Left renal cortex interstitium (tissue), 4 donors: ENCODE results near the gene RNF181. TPM values are rescaled to one million over a fixed set of nuclear protein-coding genes. Genes with fewer than 3 reads are reported as not detected.
"Not testable (repeated sequence)": the region's sequence is repeated elsewhere in the genome, so short reads cannot be mapped to it uniquely, and the experiment has no call there.

ENCODE experiments used
- DNase-seq, 4 donors: peaks; one replicate each; pipeline ENCODE4 v3.0.0-alpha.2; 2013; ENCODE audit warnings: low read depth in 4 of 4, low spot score in 2 of 4, missing footprints in 1 of 4
- polyA plus RNA-seq, 4 donors: library from polyadenylated mRNA; unstranded; fragments of 120-200 nt; gene quantifications; one replicate each; pipeline ENCODE4 v1.2.1, GENCODE V29; 2013; ENCODE audit not compliant: insufficient read length in 4 of 4

The RNF181 gene
- polyA plus RNA-seq, 4 donors = 127 to 154 (median 143) TPM

DNA sequence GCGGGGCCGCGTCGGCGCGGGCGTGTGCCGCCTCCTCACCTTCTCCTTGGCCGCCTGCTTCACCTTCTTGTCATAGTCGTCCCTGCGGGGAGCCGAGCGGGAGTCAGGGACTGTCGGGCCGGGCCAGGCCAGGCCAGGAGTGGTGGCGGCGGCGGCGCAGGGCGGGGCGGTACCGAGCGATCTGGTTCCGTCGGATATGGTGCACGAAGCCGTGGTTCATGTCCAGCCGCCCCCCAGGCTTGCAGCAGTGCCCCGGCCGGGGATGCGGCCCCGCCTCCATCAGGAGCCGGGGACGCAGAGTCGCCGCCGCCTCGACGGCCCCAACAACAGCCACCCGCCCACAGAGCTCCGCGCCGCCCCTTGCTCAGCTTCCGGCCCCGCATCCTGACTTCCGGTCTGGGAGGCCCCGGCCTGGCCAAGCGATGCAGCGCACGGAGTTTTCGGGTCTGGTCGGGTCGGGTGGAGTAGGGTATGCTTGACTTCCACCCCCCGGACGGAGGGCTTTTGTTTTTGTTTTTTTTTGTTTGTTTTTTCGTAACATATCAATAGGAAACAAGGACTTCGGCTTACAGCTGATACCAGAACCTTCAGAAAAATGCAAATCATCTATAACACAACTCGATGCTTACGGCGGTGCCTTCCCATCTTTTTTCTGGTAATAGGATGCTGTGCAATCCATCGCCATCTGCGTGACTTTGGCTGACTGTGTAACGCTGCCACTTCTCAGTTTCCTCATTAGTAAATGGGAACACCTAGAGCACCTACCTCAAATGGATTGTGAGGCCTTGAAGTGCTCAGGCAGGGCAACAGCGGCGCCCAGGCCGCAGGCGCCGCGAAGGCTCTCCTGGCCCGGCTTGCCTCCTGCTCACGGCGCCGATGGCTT lies 16.4 kb downstream of the RNF181 start, which contains the start of gene C2orf68:
Gene C2orf68, minus strand, starts transcription at position 362 of the 883 bp plus-strand sequence. Its CDS starts 82 bp downstream, at position 280.
- DNase-seq = peak; percentile 81 to 90 (median 84)

DNA sequence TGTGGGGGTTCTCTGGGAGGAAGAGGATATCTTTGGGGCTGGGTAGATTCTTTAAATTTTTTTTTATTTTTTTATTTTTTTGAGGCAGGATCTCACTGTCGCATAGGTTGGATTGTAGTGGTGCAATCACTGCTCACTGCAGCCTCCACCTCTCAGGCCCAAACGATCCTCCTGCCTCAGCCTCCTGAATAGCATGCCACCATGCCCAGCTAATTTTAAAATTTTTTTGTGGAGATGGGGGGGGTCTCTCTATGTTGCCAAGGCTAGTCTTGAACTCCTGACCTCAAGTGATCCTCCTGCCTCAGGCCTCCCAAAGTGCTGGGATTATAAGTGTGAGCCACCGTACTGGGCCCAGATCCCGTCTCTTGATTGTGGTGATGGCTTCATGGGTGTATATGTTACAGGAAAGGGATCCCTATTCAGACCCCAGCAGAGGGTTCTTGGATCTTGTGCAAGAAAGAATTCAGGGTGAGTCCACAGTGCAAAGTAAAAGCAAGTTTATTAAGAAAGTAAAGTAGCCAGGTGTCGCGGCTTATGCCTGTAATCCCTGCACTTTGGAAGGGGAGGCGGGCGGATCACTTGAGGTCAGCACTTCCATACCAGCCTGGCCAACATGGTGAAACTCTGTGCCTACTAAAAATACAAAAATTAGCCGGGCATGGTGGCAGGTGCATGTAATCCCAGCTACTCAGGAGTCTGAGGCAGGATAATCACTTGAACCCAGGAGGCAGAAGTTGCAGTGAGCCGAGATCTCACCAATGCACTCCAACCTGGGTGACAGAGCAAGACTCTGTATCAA lies 18.4 kb downstream of the RNF181 start:
- no peak for DNase-seq

DNA sequence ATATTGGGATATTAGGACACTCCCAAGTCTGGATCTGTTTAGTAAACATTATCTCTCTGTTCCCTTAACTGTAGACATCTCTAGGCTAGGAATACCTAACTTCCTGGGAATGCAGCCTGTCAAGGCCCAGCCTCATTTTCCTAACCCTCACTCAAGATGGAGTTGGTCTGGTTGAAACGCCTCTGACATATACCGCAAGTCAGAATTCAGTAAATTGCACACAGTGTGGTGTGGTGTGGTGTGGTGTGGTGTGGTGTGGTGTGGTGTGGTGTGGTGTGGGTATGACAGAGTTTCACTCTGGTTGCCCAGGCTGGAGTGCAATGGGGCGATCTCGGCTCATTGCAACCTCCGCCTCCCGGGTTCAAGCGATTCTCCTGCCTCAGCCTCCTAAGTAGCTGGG lies 19.2 kb downstream of the RNF181 start:
- DNase-seq = not testable (repeated sequence)

DNA sequence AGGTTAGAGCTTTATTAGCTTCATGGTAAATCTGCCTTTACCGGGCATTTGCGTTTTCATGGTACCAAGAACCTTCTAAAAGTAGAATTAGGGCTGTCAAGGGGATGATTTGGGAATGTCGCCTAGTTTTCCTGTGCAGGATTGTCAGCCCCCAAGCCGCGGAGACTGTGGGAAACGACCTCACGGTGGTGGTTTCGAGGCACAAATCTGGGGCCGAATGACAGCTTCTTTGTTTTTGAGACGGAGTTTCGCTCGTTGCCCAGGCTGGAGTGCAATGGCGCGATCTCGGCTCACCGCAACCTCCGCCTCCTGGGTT lies 19.8 kb downstream of the RNF181 start:
- no peak for DNase-seq

DNA sequence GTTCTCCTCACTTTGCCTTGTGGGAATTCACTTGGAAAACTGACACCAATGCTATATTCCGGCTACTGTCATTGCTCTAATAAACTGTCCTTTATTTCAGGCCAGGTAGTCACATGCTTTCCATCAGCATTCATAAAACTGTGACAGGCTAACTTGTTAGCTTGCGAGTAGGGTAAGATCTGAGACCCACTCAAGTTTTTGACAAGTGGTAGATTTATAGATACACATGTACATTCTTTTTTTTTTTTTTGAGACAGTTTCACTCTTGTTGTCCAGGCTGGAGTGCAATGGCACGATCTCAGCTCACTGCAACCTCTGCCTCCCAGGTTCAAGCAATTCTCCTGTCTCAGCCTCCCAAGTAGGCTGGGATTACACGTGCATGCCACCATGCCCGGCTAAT lies 22.2 kb downstream of the RNF181 start:
- not testable (repeated sequence) for DNase-seq

DNA sequence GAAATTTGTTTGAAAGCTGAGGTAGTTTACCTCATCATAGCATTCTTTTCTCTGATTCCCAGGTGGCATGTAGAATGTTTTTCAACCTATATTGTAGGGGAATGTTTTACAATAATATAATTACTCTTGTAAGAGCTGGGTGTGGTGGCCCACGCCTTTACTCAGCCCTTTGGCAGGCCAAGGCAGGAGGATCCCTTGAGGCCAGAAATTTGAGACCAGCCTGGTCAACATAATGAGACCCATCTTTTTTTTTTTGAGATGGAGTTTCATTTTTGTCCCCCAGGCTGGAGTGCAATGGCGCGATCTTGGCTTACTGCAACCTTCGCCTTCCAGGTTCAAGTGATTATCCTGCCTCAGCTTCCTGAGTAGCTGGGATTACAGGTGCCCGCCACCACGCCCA lies 24.1 kb downstream of the RNF181 start:
- no peak for DNase-seq

DNA sequence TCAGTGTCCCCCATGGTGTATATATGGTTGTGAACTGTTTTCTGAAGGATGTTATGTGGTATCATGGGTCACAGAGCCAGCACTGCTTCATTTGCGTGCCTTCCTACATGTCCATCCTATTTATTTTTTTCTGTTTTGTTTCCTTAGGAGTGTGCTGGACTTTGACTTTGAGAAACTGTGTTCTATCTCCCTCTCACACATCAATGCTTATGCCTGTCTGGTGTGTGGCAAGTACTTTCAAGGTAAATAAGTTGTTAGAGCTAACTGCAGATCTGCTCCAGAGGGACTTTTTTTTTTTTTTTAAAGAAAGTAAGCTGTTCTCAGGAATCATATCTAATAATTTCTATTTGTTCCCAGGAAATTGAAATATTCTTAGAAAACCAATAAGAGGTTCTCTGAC lies 25.8 kb downstream of the RNF181 start:
- no peak for DNase-seq

DNA sequence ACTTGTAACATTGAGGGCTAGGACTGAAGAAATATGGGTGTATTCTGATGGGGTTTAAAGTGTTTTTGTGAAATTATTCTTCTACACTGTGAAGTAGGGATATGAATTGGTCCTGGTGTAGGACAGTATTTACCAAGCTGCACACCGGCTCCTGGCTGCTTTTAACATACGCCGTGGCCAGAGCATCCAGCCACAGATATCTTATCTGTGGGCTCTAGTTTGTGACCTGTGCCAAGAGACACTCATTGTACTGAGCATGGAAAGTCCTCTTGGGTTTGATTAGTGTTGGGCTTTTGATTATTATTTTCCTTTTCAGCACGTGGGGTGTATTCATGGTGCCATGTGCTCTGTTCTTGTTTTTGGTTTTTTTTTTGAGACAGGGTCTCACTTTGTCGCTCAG lies 28.4 kb downstream of the RNF181 start:
- no peak for DNase-seq

DNA sequence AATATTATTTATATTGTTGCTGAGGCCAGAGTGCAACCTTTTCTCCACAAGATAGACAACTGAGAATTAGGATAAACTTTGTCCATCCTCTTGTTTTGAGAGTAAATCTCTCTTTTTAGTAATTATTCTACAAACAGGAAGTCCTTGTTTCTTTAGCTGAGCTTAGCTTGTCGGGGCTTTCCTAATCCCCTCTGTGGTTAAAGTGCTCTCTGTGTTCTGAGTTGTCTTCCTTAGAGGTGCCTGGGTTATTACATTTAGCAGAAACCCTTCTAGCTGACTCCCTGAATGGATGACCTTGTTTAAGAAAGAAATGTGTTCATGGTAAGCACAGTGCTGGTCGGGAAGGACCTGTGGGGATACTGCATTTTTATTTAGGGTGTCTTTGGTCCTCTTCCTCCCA lies 33.1 kb downstream of the RNF181 start:
- DNase-seq = no peak

DNA sequence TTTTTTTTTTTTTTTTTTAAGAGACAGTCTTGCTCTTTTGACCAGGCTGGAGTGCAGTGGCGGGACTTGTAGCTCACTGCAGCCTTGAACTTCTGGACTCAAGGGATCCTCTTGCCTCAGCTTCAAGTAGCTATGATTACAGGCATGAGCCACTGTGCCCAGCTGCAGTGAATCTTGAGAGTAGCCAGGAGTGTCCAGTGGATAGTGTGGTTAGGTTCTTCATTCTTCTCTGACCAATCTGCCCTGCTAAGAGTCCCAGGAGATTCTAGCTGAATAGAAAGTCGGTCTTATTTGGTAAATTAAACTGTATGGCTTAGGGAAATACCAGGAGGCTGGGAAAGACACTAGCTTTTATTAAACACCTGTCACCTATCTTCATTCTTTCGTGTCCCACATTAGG lies 35.8 kb downstream of the RNF181 start:
- DNase-seq = no peak

DNA sequence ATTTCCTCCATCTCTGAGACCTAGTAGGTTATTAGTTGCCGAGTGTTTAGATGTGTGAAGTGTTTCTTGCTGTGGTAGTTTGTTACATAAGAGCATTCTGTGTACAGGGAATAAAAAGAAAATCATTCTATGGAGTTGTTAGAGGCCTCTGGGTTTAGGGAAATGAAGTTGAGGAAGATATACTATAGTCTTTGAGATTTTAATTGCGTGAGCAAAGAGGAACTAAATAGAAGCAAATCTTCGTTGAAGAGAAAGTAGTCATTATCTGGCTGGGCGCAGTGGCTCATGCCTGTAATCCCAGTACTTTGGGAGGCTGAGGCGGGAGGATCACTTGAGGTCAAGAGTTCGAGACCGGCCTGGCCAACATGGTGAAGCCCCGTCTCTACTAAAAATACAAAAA lies 39.5 kb downstream of the RNF181 start:
- DNase-seq = no peak

DNA sequence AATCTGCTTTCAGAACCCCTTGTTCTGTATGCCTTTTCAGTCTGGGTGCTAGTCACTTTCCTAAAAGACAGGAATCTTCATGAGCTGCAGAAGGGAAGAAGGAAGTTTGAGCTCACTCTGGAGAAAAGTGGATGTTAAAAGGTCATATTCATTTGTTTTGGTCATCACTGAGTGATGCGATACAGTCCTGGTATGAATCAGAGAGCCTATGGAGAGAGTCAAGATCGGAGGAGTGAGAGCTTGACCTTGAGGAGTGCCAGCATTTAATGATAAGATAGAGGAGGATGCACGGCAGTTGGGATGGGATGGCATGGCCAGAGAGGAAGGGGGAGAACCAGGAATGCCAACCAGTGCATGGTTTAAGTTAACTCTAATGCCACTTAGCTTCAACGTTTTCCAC lies 40.1 kb downstream of the RNF181 start:
- DNase-seq = no peak

DNA sequence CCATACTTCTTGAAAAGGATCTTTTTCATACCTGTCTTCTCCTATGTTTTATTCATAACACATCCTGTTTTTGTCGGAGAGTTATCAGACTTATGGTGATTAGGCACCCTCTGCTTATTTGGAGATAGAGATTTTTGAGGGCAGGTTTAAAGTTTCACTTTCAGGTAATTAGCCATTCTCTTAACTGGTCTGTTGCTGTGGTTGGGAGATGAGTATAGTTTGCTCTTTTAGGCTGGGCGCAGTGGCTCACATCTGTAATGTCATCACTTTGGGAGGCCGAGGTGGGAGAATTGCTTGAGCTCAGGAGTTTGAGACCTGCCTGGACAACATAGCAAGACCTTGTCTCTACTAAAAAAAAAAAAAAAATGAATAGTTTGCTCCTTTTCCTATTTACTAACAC lies 47.2 kb downstream of the RNF181 start:
- DNase-seq = no peak

DNA sequence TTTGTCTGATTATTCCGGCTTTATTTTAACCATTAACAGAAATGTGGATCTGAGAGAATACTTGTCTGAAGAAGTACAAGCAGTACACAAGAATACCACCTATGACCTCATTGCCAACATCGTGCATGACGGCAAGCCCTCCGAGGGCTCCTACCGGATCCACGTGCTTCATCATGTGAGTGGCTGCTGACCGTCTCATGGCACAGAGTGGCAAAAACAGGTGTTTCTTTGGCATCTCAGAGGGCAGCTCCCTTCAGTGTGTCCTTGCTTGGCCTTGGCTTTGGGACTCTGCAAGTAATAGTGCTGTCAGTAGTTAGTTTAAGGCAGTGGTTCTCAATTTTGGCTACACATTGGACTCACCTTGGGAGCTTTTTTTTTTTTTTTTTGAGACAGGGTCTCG lies 49.4 kb downstream of the RNF181 start:
- DNase-seq = no peak

DNA sequence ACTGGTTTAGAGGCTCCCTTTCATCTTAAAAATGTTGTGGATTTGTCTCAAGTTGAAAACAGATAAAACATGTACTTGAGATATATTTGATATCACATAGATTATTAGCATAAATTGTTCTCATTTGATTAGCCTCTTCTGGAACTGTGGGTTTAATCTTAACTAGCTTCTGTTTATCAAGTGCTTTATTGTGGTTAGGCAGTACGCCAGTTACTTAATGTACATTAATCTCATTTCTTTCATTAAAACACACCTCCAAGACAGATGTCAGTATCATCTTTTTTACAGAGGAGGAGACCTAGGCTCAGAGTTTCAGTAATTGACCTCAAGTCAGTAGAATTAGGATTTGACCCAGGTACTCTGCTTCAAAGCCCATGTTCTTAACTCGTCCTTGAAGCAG lies 50.6 kb downstream of the RNF181 start:
- no peak for DNase-seq

Other genes with a start within 250 kb of the RNF181 start
- gene RETSAT, start 241.2 kb upstream of the RNF181 start, polyA plus RNA-seq = 10 to 100 TPM; 17.5 to 27.8 (median 26.8) TPM
- 10 to 100 TPM; 21.0 to 37.7 (median 30.0) TPM for gene ELMOD3, start 241.0 kb upstream of the RNF181 start, polyA plus RNA-seq
- 100 to 1,000 TPM in 3 of 4 donors, 10 to 100 TPM in 1; 94.7 to 144 (median 133) TPM for gene CAPG, start 185.4 kb upstream of the RNF181 start, polyA plus RNA-seq
- gene SH2D6, start 177.0 kb upstream of the RNF181 start, polyA plus RNA-seq = 1 to 10 TPM in 2 of 4 donors, under 1 TPM in 2; 0.56 to 1.4 (median 0.95) TPM
- gene MAT2A, start 56.6 kb upstream of the RNF181 start, polyA plus RNA-seq = 100 to 1,000 TPM; 277 to 434 (median 344) TPM
- gene GGCX, start 34.3 kb upstream of the RNF181 start, polyA plus RNA-seq = 10 to 100 TPM; 42.1 to 48.1 (median 43.3) TPM
- gene VAMP8, start 18.2 kb upstream of the RNF181 start, polyA plus RNA-seq = 10 to 100 TPM; 86.5 to 99.5 (median 91.1) TPM
- gene VAMP5, start 11.3 kb upstream of the RNF181 start, polyA plus RNA-seq = 10 to 100 TPM; 37.1 to 54.2 (median 45.7) TPM
- 10 to 100 TPM; 33.7 to 43.0 (median 36.7) TPM for gene TMEM150A, start 7.0 kb downstream of the RNF181 start, polyA plus RNA-seq
- 10 to 100 TPM; 55.2 to 83.3 (median 69.6) TPM for gene C2orf68, start 16.3 kb downstream of the RNF181 start, polyA plus RNA-seq
- 10 to 100 TPM; 61.8 to 72.5 (median 67.4) TPM for gene USP39, start 20.4 kb downstream of the RNF181 start, polyA plus RNA-seq
- under 1 TPM; 0.09 to 0.61 (median 0.14) TPM for gene SFTPB, start 72.5 kb downstream of the RNF181 start, polyA plus RNA-seq
- gene GNLY, start 98.6 kb downstream of the RNF181 start, polyA plus RNA-seq = under 1 TPM; 0.18 to 0.74 (median 0.61) TPM
- 10 to 100 TPM; 14.2 to 18.6 (median 16.7) TPM for gene ATOH8, start 158.2 kb downstream of the RNF181 start, polyA plus RNA-seq